Liver (tissue), 9 donors: ENCODE measurements around the gene ADAMTS20. TPM values are rescaled to one million over a fixed set of nuclear protein-coding genes. Genes with fewer than 3 reads are reported as not detected.

Experiments
- DNase-seq: peaks from one replicate; pipeline ENCODE4 v3.0.0-alpha.2; 2017; ENCODE audit warnings: low spot score
- H3K27ac ChIP-seq, 2 donors: one replicate each; pipeline ENCODE4 v1.7.0; 2013; ENCODE audit warnings: inconsistent platforms in 2 of 2, low read length in 2 of 2, control low read depth in 1 of 2, low read depth in 1 of 2, mild to moderate bottlenecking in 1 of 2
- H3K27me3 ChIP-seq, 4 donors: one replicate each; pipeline versions ENCODE4 v1.6.1 to v1.7.0; 2013; ENCODE audit warnings: low read length in 3 of 4, inconsistent platforms in 1 of 4, mild to moderate bottlenecking in 1 of 4, moderate library complexity in 1 of 4; ENCODE audit not compliant: control insufficient read depth in 4 of 4, insufficient read depth in 4 of 4
- H3K36me3 ChIP-seq, 4 donors: one replicate each; pipeline versions ENCODE4 v1.6.1 to v1.7.0; 2013; ENCODE audit warnings: low read length in 3 of 4, mild to moderate bottlenecking in 3 of 4, low read depth in 1 of 4, moderate library complexity in 1 of 4; ENCODE audit not compliant: control insufficient read depth in 4 of 4, insufficient read depth in 3 of 4
- H3K4me1 ChIP-seq, 4 donors: one replicate each; pipeline versions ENCODE4 v1.6.1 to v1.7.0; 2013; ENCODE audit warnings: low read length in 3 of 4, mild to moderate bottlenecking in 3 of 4, moderate library complexity in 1 of 4; ENCODE audit not compliant: control insufficient read depth in 4 of 4, insufficient read depth in 4 of 4
- H3K4me3 ChIP-seq, 3 donors: one replicate each; pipeline versions ENCODE4 v1.6.1 to v1.7.0; 2013; ENCODE audit warnings: low read length in 3 of 3, control low read depth in 1 of 3, low read depth in 1 of 3, mild to moderate bottlenecking in 1 of 3
- H3K9ac ChIP-seq, 2 donors: one replicate each; pipeline ENCODE4 v1.7.0; 2013; ENCODE audit warnings: low read length in 2 of 2, mild to moderate bottlenecking in 2 of 2, moderate library complexity in 2 of 2, control low read depth in 1 of 2, low read depth in 1 of 2
- H3K9me3 ChIP-seq, 4 donors: one replicate each; pipeline versions ENCODE4 v1.6.1 to v1.7.0; 2013; ENCODE audit warnings: low read length in 3 of 4; ENCODE audit not compliant: control insufficient read depth in 4 of 4
- ATF3 ChIP-seq: IDR thresholded peaks from 2 replicates; pipeline ENCODE4 v1.6.1; 2016; ENCODE audit warnings: antibody characterized with exemption
- CTCF ChIP-seq: fragments of 150-350 bp; IDR thresholded peaks from 2 replicates; pipeline ENCODE4 v1.5.1; 2017; ENCODE audit warnings: improper control_type of control experiment, low read depth, low read length; ENCODE audit not compliant: missing input control
- EGR1 ChIP-seq, 2 donors: IDR thresholded peaks; 2 replicates each; pipeline ENCODE4 v1.6.1; 2016 to 2018; ENCODE audit warnings: antibody characterized with exemption in 2 of 2, low read depth in 2 of 2
- FOXA1 ChIP-seq: IDR thresholded peaks from 2 replicates; pipeline ENCODE4 v1.6.1; 2016; ENCODE audit warnings: antibody characterized with exemption
- FOXA2 ChIP-seq: IDR thresholded peaks from 2 replicates; pipeline ENCODE4 v1.6.1; 2016; ENCODE audit warnings: antibody characterized with exemption
- HNF4A ChIP-seq, 2 donors: conservative IDR thresholded peaks; 2 replicates each; pipeline ENCODE4 v1.6.1; 2016; ENCODE audit warnings: antibody characterized with exemption in 2 of 2, mild to moderate bottlenecking in 2 of 2
- HNF4G ChIP-seq: IDR thresholded peaks from 2 replicates; pipeline ENCODE4 v1.6.1; 2016; ENCODE audit warnings: antibody characterized with exemption
- JUND ChIP-seq, 2 donors: IDR thresholded peaks; 2 replicates each; pipeline ENCODE4 v1.6.1; 2016; ENCODE audit warnings: antibody characterized with exemption in 2 of 2
- MAX ChIP-seq: IDR thresholded peaks from 2 replicates; pipeline ENCODE4 v1.6.1; 2016; ENCODE audit warnings: antibody characterized with exemption
- RAD21 ChIP-seq, 2 donors: IDR thresholded peaks; 2 replicates each; pipeline ENCODE4 v1.6.1; 2016; ENCODE audit warnings: antibody characterized with exemption in 2 of 2, mild to moderate bottlenecking in 2 of 2
- REST ChIP-seq: IDR thresholded peaks from 2 replicates; pipeline ENCODE4 v1.6.1; 2016; ENCODE audit warnings: antibody characterized with exemption, mild to moderate bottlenecking
- RXRA ChIP-seq, 2 donors: IDR thresholded peaks; 2 replicates each; pipeline ENCODE4 v1.6.1; 2017 to 2018; ENCODE audit warnings: antibody characterized with exemption in 2 of 2, mild to moderate bottlenecking in 1 of 2
- SP1 ChIP-seq: IDR thresholded peaks from 2 replicates; pipeline ENCODE4 v1.6.1; 2018; ENCODE audit warnings: antibody characterized with exemption, mild to moderate bottlenecking
- TAF1 ChIP-seq: conservative IDR thresholded peaks from 2 replicates; pipeline ENCODE4 v1.6.1; 2016; ENCODE audit warnings: antibody characterized with exemption, mild to moderate bottlenecking
- ZBTB33 ChIP-seq: IDR thresholded peaks from 2 replicates; pipeline ENCODE4 v1.6.1; 2016; ENCODE audit warnings: antibody characterized with exemption
- WGBS: extraction: QIAGEN DNeasy Blood & Tissue Kit; methylation state at CpG from one replicate; pipeline ENCODE4 v1.1.7; 2013; 5-methylcytosine and 5-hydroxymethylcytosine counted together
- polyA plus RNA-seq, 2 donors: library from polyadenylated mRNA; stranded (reverse) in 1 of 2; unstranded in 1 of 2; fragments of 200-250 nt in 1 of 2; fragments of >200 nt in 1 of 2; fragmentation: Nextera tagmentation in 1 of 2; extraction: Ambion mirVana in 1 of 2; gene quantifications; one replicate each; pipeline versions ENCODE4 v1.2.1 to v1.2.3, GENCODE V29; 2013 to 2015
- total RNA-seq, 2 donors: library from RNA; depleted of rRNA; stranded (reverse); fragments of >200 nt; gene quantifications; one replicate each; pipeline ENCODE4 v1.2.3, GENCODE V29; 2014
- donor health status: healthy.
- donor health status: healthy.
- donor health status: healthy.
- donor health status: healthy.
- donor health status: healthy.

The ADAMTS20 gene
- total and polyA plus RNA-seq, 4 donors = 0.05 TPM; not detected in 3

- 38% methylated on average over 1 of the region's 1 CpG for WGBS
- H3K9ac ChIP-seq = no peak overlapping the region
- no peak overlapping the region for H3K4me3 ChIP-seq
- no peaks in the 10 kb centered on the region for H3K36me3 ChIP-seq
- H3K4me1 ChIP-seq = no peaks in the 10 kb centered on the region
- no peak overlapping the region for H3K27ac ChIP-seq
- H3K9me3 ChIP-seq = peaks cover 0 to 1% (median 0%) of the 10 kb centered on the region in 4 donors
- no peaks in the 10 kb centered on the region for H3K27me3 ChIP-seq
- TF ChIP-seq ZBTB33 = no peak
- TF ChIP-seq RAD21 (IDR thresholded peaks at IDR 0.05) = no peak
- no peak for TF ChIP-seq FOXA1
- no peak for TF ChIP-seq JUND (IDR thresholded peaks at IDR 0.05)
- no peak for TF ChIP-seq SP1
- TF ChIP-seq RXRA (IDR thresholded peaks at IDR 0.05) = no peak
- TF ChIP-seq EGR1 (IDR thresholded peaks at IDR 0.05; ENCODE audit: low read depth in 2 of 2) = no peak
- no peak for TF ChIP-seq FOXA2
- TF ChIP-seq ATF3 = no peak
- TF ChIP-seq HNF4A (conservative IDR thresholded peaks at IDR 0.05) = no peak
- no peak for TF ChIP-seq MAX
- TF ChIP-seq TAF1 = no peak
- TF ChIP-seq HNF4G = no peak
- TF ChIP-seq REST = no peak
- no peak for DNase-seq
Measured at GRCh38 chr12:43590307-43590706, 38.3 kb upstream of the ADAMTS20 start.

GRCh38 chr12:43586646-43587245 lies 34.7 kb upstream of the ADAMTS20 start:
- no peak overlapping the region for H3K9ac ChIP-seq
- H3K27ac ChIP-seq = no peak overlapping the region
- no peak overlapping the region for H3K4me3 ChIP-seq
- no peaks in the 10 kb centered on the region for H3K36me3 ChIP-seq
- no peak for TF ChIP-seq CTCF
- no peak for TF ChIP-seq RXRA (IDR thresholded peaks at IDR 0.05)
- DNase-seq = no peak
- no peaks in the 10 kb centered on the region for H3K27me3 ChIP-seq
- WGBS = 75% methylated on average over 7 of the region's 7 CpGs
- no peaks in the 10 kb centered on the region for H3K4me1 ChIP-seq
- peaks cover 0 to under 1% (median 0%) of the 10 kb centered on the region in 4 donors for H3K9me3 ChIP-seq
